Thyroid gland (tissue), 4 donors: Measurements from ENCODE around the gene RSRP1.

Experiments
- POLR2A ChIP-seq, 2 donors: fragments of 450-650 bp; IDR thresholded peaks; one replicate each; pipeline ENCODE4 v1.6.1; 2017; ENCODE audit warnings: antibody characterized with exemption in 2 of 2, mild to moderate bottlenecking in 2 of 2, moderate library complexity in 1 of 2
- TF ChIP-seq, protein P1 (sequence below), 6 experiments: fragments of 200-600 bp in 3 of 6; fragments of 450-650 bp in 3 of 6; sonication (generic) in 3 of 6; IDR thresholded peaks; one replicate each; pipeline ENCODE4 v1.5.1; 2016 to 2019; ENCODE audit warnings: antibody characterized with exemption in 6 of 6, mild to moderate bottlenecking in 2 of 6, inconsistent platforms in 1 of 6, moderate library complexity in 1 of 6

DNA sequence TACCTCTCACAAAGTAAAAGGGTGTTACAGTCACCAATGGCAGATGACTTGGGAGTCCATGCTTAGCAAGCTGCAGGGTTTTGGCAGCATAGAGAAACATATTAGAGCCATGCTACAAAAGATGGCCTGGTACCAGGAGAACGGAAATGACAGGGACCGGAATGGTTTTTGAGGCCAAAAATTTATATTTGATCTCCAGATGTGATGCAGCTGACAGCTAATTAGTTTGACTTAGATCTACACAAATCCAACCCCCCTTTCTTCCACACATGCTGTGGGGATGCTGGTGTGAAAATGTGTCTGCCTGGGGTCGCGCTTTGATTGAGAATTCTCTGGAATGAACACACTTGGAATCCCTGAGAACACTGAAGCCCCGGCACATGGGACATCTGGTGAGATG, 41.5 kb downstream of the RSRP1 start:
- TF ChIP-seq POLR2A (IDR thresholded peaks at IDR 0.05), result no peak
- TF ChIP-seq, protein P1, sequence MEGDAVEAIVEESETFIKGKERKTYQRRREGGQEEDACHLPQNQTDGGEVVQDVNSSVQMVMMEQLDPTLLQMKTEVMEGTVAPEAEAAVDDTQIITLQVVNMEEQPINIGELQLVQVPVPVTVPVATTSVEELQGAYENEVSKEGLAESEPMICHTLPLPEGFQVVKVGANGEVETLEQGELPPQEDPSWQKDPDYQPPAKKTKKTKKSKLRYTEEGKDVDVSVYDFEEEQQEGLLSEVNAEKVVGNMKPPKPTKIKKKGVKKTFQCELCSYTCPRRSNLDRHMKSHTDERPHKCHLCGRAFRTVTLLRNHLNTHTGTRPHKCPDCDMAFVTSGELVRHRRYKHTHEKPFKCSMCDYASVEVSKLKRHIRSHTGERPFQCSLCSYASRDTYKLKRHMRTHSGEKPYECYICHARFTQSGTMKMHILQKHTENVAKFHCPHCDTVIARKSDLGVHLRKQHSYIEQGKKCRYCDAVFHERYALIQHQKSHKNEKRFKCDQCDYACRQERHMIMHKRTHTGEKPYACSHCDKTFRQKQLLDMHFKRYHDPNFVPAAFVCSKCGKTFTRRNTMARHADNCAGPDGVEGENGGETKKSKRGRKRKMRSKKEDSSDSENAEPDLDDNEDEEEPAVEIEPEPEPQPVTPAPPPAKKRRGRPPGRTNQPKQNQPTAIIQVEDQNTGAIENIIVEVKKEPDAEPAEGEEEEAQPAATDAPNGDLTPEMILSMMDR (IDR thresholded peaks at IDR 0.05), result no peak
